ENCODE measurements around the gene ANKRD10.
"Not testable (repeated sequence)": the region's sequence is repeated elsewhere in the genome, so short reads cannot be mapped to it uniquely, and the experiment has no call there.

Gene ANKRD10

GRCh38 chr13:110841406-110841805 lies 73.5 kb downstream of the ANKRD10 start:
- DNase-seq (ENCODE audit: low spot score), result no peak
- TF ChIP-seq, protein P1, sequence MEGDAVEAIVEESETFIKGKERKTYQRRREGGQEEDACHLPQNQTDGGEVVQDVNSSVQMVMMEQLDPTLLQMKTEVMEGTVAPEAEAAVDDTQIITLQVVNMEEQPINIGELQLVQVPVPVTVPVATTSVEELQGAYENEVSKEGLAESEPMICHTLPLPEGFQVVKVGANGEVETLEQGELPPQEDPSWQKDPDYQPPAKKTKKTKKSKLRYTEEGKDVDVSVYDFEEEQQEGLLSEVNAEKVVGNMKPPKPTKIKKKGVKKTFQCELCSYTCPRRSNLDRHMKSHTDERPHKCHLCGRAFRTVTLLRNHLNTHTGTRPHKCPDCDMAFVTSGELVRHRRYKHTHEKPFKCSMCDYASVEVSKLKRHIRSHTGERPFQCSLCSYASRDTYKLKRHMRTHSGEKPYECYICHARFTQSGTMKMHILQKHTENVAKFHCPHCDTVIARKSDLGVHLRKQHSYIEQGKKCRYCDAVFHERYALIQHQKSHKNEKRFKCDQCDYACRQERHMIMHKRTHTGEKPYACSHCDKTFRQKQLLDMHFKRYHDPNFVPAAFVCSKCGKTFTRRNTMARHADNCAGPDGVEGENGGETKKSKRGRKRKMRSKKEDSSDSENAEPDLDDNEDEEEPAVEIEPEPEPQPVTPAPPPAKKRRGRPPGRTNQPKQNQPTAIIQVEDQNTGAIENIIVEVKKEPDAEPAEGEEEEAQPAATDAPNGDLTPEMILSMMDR (conservative IDR thresholded peaks at IDR 0.05; ENCODE audit: low read depth), result no peak
- POLR2A ChIA-PET (ENCODE audit: low non-redundant PET), result no interaction called here
- no peak overlapping the region for H3K27ac ChIP-seq
- CTCF ChIA-PET, result interaction anchor here (0.6 to 0.8 kb wide), 3 partner anchors 59 to 375 kb away, joined by 3 to 6 read pairs (median 4); no protein-coding TSS in a partner anchor

GRCh38 chr13:110838867-110839538 lies 75.9 kb downstream of the ANKRD10 start:
- ChIA-PET CTCF (no interaction called here), POLR2A (ENCODE audit: low non-redundant PET) (no interaction called here)
- no peak overlapping the region for H3K27ac ChIP-seq
- TF ChIP-seq, protein P1 (conservative IDR thresholded peaks at IDR 0.05; ENCODE audit: low read depth), result no peak
- no peak for DNase-seq (ENCODE audit: low spot score)

DNA sequence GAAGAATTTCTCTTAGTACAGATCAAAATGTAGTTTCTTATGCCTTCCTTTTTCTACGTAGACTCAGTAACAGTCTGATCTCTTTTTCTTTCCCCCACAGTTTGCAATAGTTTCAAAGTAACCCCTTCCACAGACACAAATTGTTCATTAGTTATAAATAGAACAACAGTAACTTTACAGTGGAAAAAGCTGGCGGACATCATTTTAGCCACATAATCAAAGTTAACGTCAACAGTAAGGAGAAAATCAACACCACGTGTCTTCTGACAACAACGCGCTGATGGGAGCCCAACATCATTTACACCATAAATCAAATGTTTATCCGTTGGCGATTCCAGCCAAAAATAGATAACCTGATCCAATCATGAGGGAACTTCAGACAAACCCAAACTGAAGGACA lies 76.8 kb downstream of the ANKRD10 start:
- ChIA-PET CTCF (no interaction called here), POLR2A (ENCODE audit: low non-redundant PET) (no interaction called here)
- no peak for DNase-seq (ENCODE audit: low spot score)
- no peak overlapping the region for H3K27ac ChIP-seq
- TF ChIP-seq, protein P1 (conservative IDR thresholded peaks at IDR 0.05; ENCODE audit: low read depth), result no peak

- CTCF ChIA-PET; DNase-seq (ENCODE audit: low spot score); POLR2A ChIA-PET (ENCODE audit: low non-redundant PET); H3K27ac ChIP-seq: not testable (repeated sequence)
These were observed 77.3 kb downstream of the ANKRD10 start for GRCh38 chr13:110837397-110838061.

DNA sequence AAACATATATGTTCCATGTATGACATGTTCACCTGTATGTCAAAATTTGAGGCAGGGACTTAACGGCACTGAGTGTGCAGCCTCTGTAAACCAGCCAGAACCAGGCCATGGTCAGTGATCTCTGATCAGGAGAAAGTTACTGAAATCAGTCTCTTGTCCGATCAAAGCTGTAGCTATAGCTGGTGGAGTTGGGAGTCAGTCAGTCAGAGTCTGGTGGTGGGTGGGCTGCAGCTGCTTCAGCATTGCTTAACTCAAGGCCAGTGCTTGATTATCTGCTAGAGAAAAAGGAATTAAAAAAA lies 78.3 kb downstream of the ANKRD10 start:
- POLR2A ChIA-PET (ENCODE audit: low non-redundant PET), result no interaction called here
- TF ChIP-seq, protein P1 (conservative IDR thresholded peaks at IDR 0.05; ENCODE audit: low read depth), result no peak
- no peak overlapping the region for H3K27ac ChIP-seq
- CTCF ChIA-PET, result no interaction called here
- no peak for DNase-seq (ENCODE audit: low spot score)

- no peak overlapping the region for H3K27ac ChIP-seq
- ChIA-PET POLR2A (ENCODE audit: low non-redundant PET) (no interaction called here), CTCF (interaction anchor here (0.5 kb wide), 1 partner anchor 379 kb away, joined by 3 read pairs; no protein-coding TSS in a partner anchor)
- TF ChIP-seq, protein P1 (conservative IDR thresholded peaks at IDR 0.05; ENCODE audit: low read depth), result no peak
- no peak for DNase-seq (ENCODE audit: low spot score)
These were observed 78.9 kb downstream of the ANKRD10 start for GRCh38 chr13:110835721-110836604.
